Measurements from ENCODE around the gene R3HDM2.
A peak's percentile ranks its signal among the peaks of the same experiment; 100 is the strongest.

The R3HDM2 gene

DNA sequence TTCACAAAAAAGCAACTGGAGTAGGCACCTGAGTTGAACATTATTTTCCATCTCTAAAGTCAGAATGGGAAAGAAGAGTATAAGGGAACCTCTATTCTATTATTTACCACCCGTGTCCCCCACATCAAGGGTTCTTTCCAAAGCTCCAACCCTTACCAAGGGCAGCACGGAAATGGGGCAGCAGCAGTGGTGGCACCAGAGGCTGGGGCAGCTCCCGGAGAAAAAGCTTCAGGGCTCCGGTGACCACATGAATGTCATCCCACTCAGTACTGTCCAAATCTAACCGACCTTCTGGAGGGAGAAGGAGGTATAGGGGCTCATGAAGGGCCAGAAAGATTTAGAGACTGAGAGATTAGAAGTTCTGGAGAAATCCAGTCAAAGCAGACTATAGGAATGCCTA, 43.0 kb upstream of the R3HDM2 start:
- H3K36me3 ChIP-seq (ENCODE audit: insufficient read depth, low read length) = peaks cover 7% of the 10 kb centered on the region; the same call in 1 of the 2 replicates
- H3K27me3 ChIP-seq (ENCODE audit: insufficient read depth, low read length, poor library complexity, severe bottlenecking) = no peaks in the 10 kb centered on the region
- peak overlapping the region; percentile 36 for H3K4me2 ChIP-seq (ENCODE audit: low read depth, low read length, poor library complexity, severe bottlenecking)
- peak overlapping the region; percentile 22 for H3K9ac ChIP-seq (ENCODE audit: low read depth, low read length, poor library complexity, severe bottlenecking)
- H3K9me2 ChIP-seq (replicated peaks; ENCODE audit: low read depth, low read length) = no peaks in the 10 kb centered on the region
- H4K20me1 ChIP-seq (ENCODE audit: insufficient read depth, low read length, poor library complexity, severe bottlenecking) = peaks cover 3% of the 10 kb centered on the region
- H3K79me2 ChIP-seq (ENCODE audit: insufficient read depth, low read length) = peaks cover 52% of the 10 kb centered on the region
- TF ChIP-seq EZH2phosphoT487 (IDR thresholded peaks at IDR 0.05; ENCODE audit: borderline replicate concordance) = no peak
- TF ChIP-seq, protein P1, sequence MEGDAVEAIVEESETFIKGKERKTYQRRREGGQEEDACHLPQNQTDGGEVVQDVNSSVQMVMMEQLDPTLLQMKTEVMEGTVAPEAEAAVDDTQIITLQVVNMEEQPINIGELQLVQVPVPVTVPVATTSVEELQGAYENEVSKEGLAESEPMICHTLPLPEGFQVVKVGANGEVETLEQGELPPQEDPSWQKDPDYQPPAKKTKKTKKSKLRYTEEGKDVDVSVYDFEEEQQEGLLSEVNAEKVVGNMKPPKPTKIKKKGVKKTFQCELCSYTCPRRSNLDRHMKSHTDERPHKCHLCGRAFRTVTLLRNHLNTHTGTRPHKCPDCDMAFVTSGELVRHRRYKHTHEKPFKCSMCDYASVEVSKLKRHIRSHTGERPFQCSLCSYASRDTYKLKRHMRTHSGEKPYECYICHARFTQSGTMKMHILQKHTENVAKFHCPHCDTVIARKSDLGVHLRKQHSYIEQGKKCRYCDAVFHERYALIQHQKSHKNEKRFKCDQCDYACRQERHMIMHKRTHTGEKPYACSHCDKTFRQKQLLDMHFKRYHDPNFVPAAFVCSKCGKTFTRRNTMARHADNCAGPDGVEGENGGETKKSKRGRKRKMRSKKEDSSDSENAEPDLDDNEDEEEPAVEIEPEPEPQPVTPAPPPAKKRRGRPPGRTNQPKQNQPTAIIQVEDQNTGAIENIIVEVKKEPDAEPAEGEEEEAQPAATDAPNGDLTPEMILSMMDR (conservative IDR thresholded peaks at IDR 0.05; ENCODE audit: low read length) = no peak
- H3K4me3 ChIP-seq (ENCODE audit: low read length, poor library complexity, severe bottlenecking) = no peak overlapping the region
- H3K4me1 ChIP-seq (ENCODE audit: insufficient read depth, low read length, poor library complexity, severe bottlenecking) = peaks cover 36% of the 10 kb centered on the region
- H3F3A ChIP-seq (ENCODE audit: low read depth) = no peaks in the 10 kb centered on the region
- no peaks in the 10 kb centered on the region for H3K9me3 ChIP-seq (ENCODE audit: insufficient read depth, low read depth, low read length)
- no peak overlapping the region for H2AFZ ChIP-seq (ENCODE audit: low read length)

DNA sequence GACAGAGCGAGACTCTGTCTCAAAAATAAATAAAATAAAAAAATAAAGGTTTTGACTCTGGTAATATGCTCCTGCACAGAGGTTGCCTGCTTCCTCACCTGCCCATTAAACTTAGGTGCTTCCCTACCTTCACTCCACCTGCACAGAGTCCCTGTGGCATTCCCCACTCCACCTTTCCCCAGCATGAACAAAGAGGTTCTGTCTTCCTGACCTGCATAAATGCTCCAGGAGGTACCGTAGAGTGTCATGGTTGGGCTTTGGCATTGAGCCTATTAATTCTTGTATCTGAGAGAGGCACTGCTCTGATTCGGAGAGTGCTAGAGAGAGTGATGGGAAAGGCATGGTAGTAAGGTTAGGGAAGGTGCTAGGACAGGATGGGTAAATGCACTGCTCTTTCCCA, 42.5 kb upstream of the R3HDM2 start:
- H3K4me2 ChIP-seq (ENCODE audit: low read depth, low read length, poor library complexity, severe bottlenecking) = peak overlapping the region; percentile 36
- H3F3A ChIP-seq (ENCODE audit: low read depth) = no peaks in the 10 kb centered on the region
- H3K9me2 ChIP-seq (replicated peaks; ENCODE audit: low read depth, low read length) = no peaks in the 10 kb centered on the region
- TF ChIP-seq, protein P1 (conservative IDR thresholded peaks at IDR 0.05; ENCODE audit: low read length) = no peak
- no peak for TF ChIP-seq EZH2phosphoT487 (IDR thresholded peaks at IDR 0.05; ENCODE audit: borderline replicate concordance)
- H4K20me1 ChIP-seq (ENCODE audit: insufficient read depth, low read length, poor library complexity, severe bottlenecking) = peaks cover 3% of the 10 kb centered on the region
- H2AFZ ChIP-seq (ENCODE audit: low read length) = no peak overlapping the region
- H3K9me3 ChIP-seq (ENCODE audit: insufficient read depth, low read depth, low read length) = no peaks in the 10 kb centered on the region
- H3K36me3 ChIP-seq (ENCODE audit: insufficient read depth, low read length) = peaks cover 7% of the 10 kb centered on the region; the same call in 1 of the 2 replicates
- H3K9ac ChIP-seq (ENCODE audit: low read depth, low read length, poor library complexity, severe bottlenecking) = no peak overlapping the region
- no peaks in the 10 kb centered on the region for H3K27me3 ChIP-seq (ENCODE audit: insufficient read depth, low read length, poor library complexity, severe bottlenecking)
- peaks cover 47% of the 10 kb centered on the region for H3K79me2 ChIP-seq (ENCODE audit: insufficient read depth, low read length)
- H3K4me3 ChIP-seq (ENCODE audit: low read length, poor library complexity, severe bottlenecking) = no peak overlapping the region
- peaks cover 31% of the 10 kb centered on the region for H3K4me1 ChIP-seq (ENCODE audit: insufficient read depth, low read length, poor library complexity, severe bottlenecking)

DNA sequence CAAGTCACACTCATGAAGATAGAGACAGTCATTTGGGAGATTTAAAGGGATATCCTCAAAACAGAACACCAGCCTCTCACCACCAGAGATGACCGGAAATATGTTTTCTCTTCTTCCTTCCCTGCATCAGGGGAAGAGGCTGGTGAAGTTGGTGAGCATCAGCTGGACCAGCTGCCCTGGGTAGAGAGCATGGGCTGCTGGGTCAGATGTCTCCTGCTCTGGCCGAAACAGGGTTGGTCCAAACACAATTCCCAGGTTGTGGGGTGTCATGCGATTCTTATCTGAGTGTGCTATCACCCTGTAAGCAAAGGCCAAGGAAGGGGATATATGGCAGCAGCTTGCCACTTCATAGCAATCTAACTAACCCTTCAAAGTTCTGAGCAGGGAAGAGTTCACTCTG, 41.5 kb upstream of the R3HDM2 start:
- peaks cover 37% of the 10 kb centered on the region for H3K79me2 ChIP-seq (ENCODE audit: insufficient read depth, low read length)
- H3K9me2 ChIP-seq (replicated peaks; ENCODE audit: low read depth, low read length) = no peaks in the 10 kb centered on the region
- TF ChIP-seq EZH2phosphoT487 (IDR thresholded peaks at IDR 0.05; ENCODE audit: borderline replicate concordance) = no peak
- TF ChIP-seq, protein P1 (conservative IDR thresholded peaks at IDR 0.05; ENCODE audit: low read length) = no peak
- no peak overlapping the region for H2AFZ ChIP-seq (ENCODE audit: low read length)
- H3K4me2 ChIP-seq (ENCODE audit: low read depth, low read length, poor library complexity, severe bottlenecking) = no peak overlapping the region
- H3K4me3 ChIP-seq (ENCODE audit: low read length, poor library complexity, severe bottlenecking) = no peak overlapping the region
- H3K9ac ChIP-seq (ENCODE audit: low read depth, low read length, poor library complexity, severe bottlenecking) = no peak overlapping the region
- H3K9me3 ChIP-seq (ENCODE audit: insufficient read depth, low read depth, low read length) = no peaks in the 10 kb centered on the region
- H3F3A ChIP-seq (ENCODE audit: low read depth) = no peaks in the 10 kb centered on the region
- no peaks in the 10 kb centered on the region for H3K27me3 ChIP-seq (ENCODE audit: insufficient read depth, low read length, poor library complexity, severe bottlenecking)
- H4K20me1 ChIP-seq (ENCODE audit: insufficient read depth, low read length, poor library complexity, severe bottlenecking) = peaks cover 3% of the 10 kb centered on the region
- H3K36me3 ChIP-seq (ENCODE audit: insufficient read depth, low read length) = peaks cover 7% of the 10 kb centered on the region; the same call in 1 of the 2 replicates
- peaks cover 26% of the 10 kb centered on the region for H3K4me1 ChIP-seq (ENCODE audit: insufficient read depth, low read length, poor library complexity, severe bottlenecking)
